Activated T-cell treated with anti-CD3 and anti-CD28 coated beads, Interleukin-2, amount 50 U/mL, for 48 hours (primary cell): Measurements from ENCODE around the gene VPS35L.
"Not testable (repeated sequence)": the region's sequence is repeated elsewhere in the genome, so short reads cannot be mapped to it uniquely, and the experiment has no call there.

ENCODE experiments used
- DNase-seq, 2 experiments: peaks; one replicate each; pipeline ENCODE4 v3.0.0-alpha.2; 2020

Gene VPS35L

GRCh38 chr16:19715566-19715965 lies 160.1 kb downstream of the VPS35L start:
- no peak for DNase-seq

GRCh38 chr16:19716183-19716582 lies 160.7 kb downstream of the VPS35L start:
- DNase-seq: no peak

- not testable (repeated sequence) for DNase-seq
Measured at GRCh38 chr16:19716728-19717127, 161.2 kb downstream of the VPS35L start.

GRCh38 chr16:19717314-19717713 lies 161.8 kb downstream of the VPS35L start:
- DNase-seq: peak in 1 of 2 experiments; percentile 25

- peak; percentile 88 to 92 for DNase-seq
Measured at GRCh38 chr16:19717741-19718623, 162.5 kb downstream of the VPS35L start, which contains the start of the genes IQCK and KNOP1. Gene IQCK (plus strand): TSS chr16:19718271. CDS start chr16:19718307, 36 bp downstream. Gene KNOP1 (minus strand): TSS chr16:19718227. CDS start chr16:19715035, 3,192 bp downstream.

GRCh38 chr16:19718624-19718965 lies 163.1 kb downstream of the VPS35L start:
- no peak for DNase-seq

- no peak for DNase-seq
Measured at GRCh38 chr16:19722269-19722952, 166.9 kb downstream of the VPS35L start.

GRCh38 chr16:19722981-19723380 lies 167.5 kb downstream of the VPS35L start:
- DNase-seq: no peak

- DNase-seq: no peak
Measured at GRCh38 chr16:19728636-19728965, 173.1 kb downstream of the VPS35L start.

- no peak for DNase-seq
Measured at GRCh38 chr16:19733551-19733950, 178.0 kb downstream of the VPS35L start.

- no peak for DNase-seq
Measured at GRCh38 chr16:19735074-19735867, 179.8 kb downstream of the VPS35L start.

GRCh38 chr16:19737306-19738038 lies 182.0 kb downstream of the VPS35L start:
- DNase-seq: no peak

- DNase-seq: no peak
Measured at GRCh38 chr16:19741354-19741753, 185.9 kb downstream of the VPS35L start.

GRCh38 chr16:19743816-19744159 lies 188.3 kb downstream of the VPS35L start:
- no peak for DNase-seq

GRCh38 chr16:19744670-19745069 lies 189.2 kb downstream of the VPS35L start:
- no peak for DNase-seq

- DNase-seq: no peak
Measured at GRCh38 chr16:19745286-19746010, 189.9 kb downstream of the VPS35L start.

GRCh38 chr16:19746561-19746960 lies 191.1 kb downstream of the VPS35L start:
- DNase-seq: no peak

GRCh38 chr16:19748389-19749168 lies 193.1 kb downstream of the VPS35L start:
- no peak for DNase-seq

- DNase-seq: no peak
Measured at GRCh38 chr16:19749571-19750080, 194.1 kb downstream of the VPS35L start.
